ENCODE measurements around the gene SSBP3.

The SSBP3 gene

DNA sequence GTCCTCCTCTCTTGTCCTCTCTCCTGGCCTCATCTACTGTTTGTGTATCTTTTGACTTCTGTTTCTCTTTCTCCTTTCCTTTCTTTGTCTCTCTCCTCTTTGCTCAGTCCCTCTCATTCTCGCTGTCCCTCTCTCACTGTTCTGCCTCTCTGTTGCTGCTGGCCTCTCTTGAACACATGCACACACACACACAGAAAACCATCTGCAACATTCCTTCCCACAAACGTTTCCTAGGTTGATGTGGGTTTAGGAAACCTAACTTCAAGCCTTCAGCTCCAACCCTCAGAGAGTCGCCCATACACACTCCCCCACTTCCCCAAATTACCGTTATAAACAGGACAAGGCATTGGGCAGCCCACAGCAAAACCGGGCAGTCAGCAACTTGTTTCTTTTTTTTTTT lies 10.9 kb upstream of the SSBP3 start:
- Histone ChIP-seq H4K20me1 (ENCODE audit: low read depth, low read length) (no peaks in the 10 kb centered on the region), H3K4me3 (ENCODE audit: insufficient read depth, low read length, poor library complexity, severe bottlenecking) (no peak overlapping the region), H3K27me3 (ENCODE audit: low read length) (peaks cover 3% of the 10 kb centered on the region; the same call in 1 of the 2 replicates), H3K9me3 (ENCODE audit: insufficient read depth, low read length) (no peaks in the 10 kb centered on the region), H3F3A (ENCODE audit: insufficient read depth) (no peaks in the 10 kb centered on the region), H3K4me2 (ENCODE audit: low read depth, low read length, poor library complexity, severe bottlenecking) (no peak overlapping the region), H3K9me2 (replicated peaks; ENCODE audit: insufficient read depth, low read length) (no peaks in the 10 kb centered on the region), H3K27ac (ENCODE audit: low read depth, low read length) (no peak overlapping the region), H2AFZ (ENCODE audit: low read depth, low read length, severe bottlenecking) (no peak overlapping the region), H3K79me2 (ENCODE audit: insufficient read depth, low read length) (no peaks in the 10 kb centered on the region), H3K36me3 (ENCODE audit: low read length) (no peaks in the 10 kb centered on the region), H3K9ac (ENCODE audit: low read length) (no peak overlapping the region)
- TF ChIP-seq EZH2phosphoT487 (conservative IDR thresholded peaks at IDR 0.05; ENCODE audit: low read length) = no peak
- no peak for TF ChIP-seq CTCF (IDR thresholded peaks at IDR 0.05; ENCODE audit: insufficient read depth, low read length, poor library complexity, severe bottlenecking)

DNA sequence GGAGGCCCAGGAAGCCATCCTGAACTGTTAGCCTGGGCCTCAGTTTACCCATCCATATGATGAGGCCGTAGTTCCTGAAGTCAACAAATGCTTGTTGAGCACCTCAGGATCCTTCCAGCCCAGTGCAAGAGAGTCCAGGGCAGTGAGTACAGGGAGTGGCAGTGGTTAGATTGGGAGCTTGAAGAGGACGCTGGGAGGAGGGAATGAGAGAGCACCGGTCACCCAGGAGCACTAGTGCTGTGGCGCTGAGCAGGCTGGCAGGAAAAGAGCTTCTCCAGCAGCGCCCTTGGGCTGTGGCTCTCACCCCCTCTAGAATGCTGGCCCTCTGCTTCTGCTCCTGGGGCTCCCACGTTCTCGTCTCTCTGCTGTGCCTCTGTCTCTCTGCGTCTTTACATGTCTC lies 10.2 kb upstream of the SSBP3 start:
- Histone ChIP-seq H3F3A (ENCODE audit: insufficient read depth) (no peaks in the 10 kb centered on the region), H3K4me2 (ENCODE audit: low read depth, low read length, poor library complexity, severe bottlenecking) (no peak overlapping the region), H3K79me2 (ENCODE audit: insufficient read depth, low read length) (no peaks in the 10 kb centered on the region), H2AFZ (ENCODE audit: low read depth, low read length, severe bottlenecking) (no peak overlapping the region), H3K27me3 (ENCODE audit: low read length) (peaks cover 3% of the 10 kb centered on the region; the same call in 1 of the 2 replicates), H3K27ac (ENCODE audit: low read depth, low read length) (no peak overlapping the region), H3K9me3 (ENCODE audit: insufficient read depth, low read length) (no peaks in the 10 kb centered on the region), H3K9ac (ENCODE audit: low read length) (no peak overlapping the region), H3K36me3 (ENCODE audit: low read length) (no peaks in the 10 kb centered on the region), H3K9me2 (replicated peaks; ENCODE audit: insufficient read depth, low read length) (no peaks in the 10 kb centered on the region), H4K20me1 (ENCODE audit: low read depth, low read length) (no peaks in the 10 kb centered on the region), H3K4me3 (ENCODE audit: insufficient read depth, low read length, poor library complexity, severe bottlenecking) (no peak overlapping the region)
- TF ChIP-seq EZH2phosphoT487 (conservative IDR thresholded peaks at IDR 0.05; ENCODE audit: low read length) = no peak
- no peak for TF ChIP-seq CTCF (IDR thresholded peaks at IDR 0.05; ENCODE audit: insufficient read depth, low read length, poor library complexity, severe bottlenecking)

DNA sequence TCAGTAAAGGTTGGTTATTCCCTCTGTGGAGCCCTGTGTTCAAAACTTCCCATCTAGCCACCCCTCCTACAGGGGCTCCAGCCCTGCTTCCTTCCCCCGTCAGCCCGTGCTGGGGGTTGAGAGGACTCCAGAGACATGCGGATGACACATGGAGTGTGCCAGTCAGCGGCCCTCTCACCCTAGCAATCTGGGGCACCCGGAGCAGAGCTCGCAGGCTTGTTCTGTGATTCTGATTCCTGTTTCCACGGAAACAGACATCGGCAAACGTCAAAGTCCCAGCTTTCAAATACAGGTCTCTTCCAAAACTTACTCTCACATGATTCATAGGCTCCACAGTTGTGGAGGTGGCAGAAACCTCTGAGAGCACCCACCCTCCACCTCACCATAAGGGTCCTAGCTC lies 9.8 kb upstream of the SSBP3 start:
- no peak overlapping the region for H2AFZ ChIP-seq (ENCODE audit: low read depth, low read length, severe bottlenecking)
- H3K27me3 ChIP-seq (ENCODE audit: low read length) = no peaks in the 10 kb centered on the region
- no peak for TF ChIP-seq CTCF (IDR thresholded peaks at IDR 0.05; ENCODE audit: insufficient read depth, low read length, poor library complexity, severe bottlenecking)
- TF ChIP-seq EZH2phosphoT487 (conservative IDR thresholded peaks at IDR 0.05; ENCODE audit: low read length) = no peak
- no peaks in the 10 kb centered on the region for H3K9me2 ChIP-seq (replicated peaks; ENCODE audit: insufficient read depth, low read length)
- no peaks in the 10 kb centered on the region for H3K9me3 ChIP-seq (ENCODE audit: insufficient read depth, low read length)
- no peak overlapping the region for H3K4me3 ChIP-seq (ENCODE audit: insufficient read depth, low read length, poor library complexity, severe bottlenecking)
- H3F3A ChIP-seq (ENCODE audit: insufficient read depth) = no peaks in the 10 kb centered on the region
- H4K20me1 ChIP-seq (ENCODE audit: low read depth, low read length) = no peaks in the 10 kb centered on the region
- no peak overlapping the region for H3K27ac ChIP-seq (ENCODE audit: low read depth, low read length)
- H3K36me3 ChIP-seq (ENCODE audit: low read length) = no peaks in the 10 kb centered on the region
- no peak overlapping the region for H3K9ac ChIP-seq (ENCODE audit: low read length)
- no peak overlapping the region for H3K4me2 ChIP-seq (ENCODE audit: low read depth, low read length, poor library complexity, severe bottlenecking)
- H3K79me2 ChIP-seq (ENCODE audit: insufficient read depth, low read length) = no peaks in the 10 kb centered on the region
